HG03095 (cell line): Measurements from ENCODE around the gene MTFMT.
A peak's percentile ranks its signal among the peaks of the same experiment; 100 is the strongest.
"Not testable (repeated sequence)": the region's sequence is repeated elsewhere in the genome, so short reads cannot be mapped to it uniquely, and the experiment has no call there.

Source experiments
- ATAC-seq: cut with Tn5 transposase; IDR thresholded peaks from one replicate; pipeline ENCODE4 v1.9.1; 2021; ENCODE audit warnings: moderate library complexity; ENCODE audit not compliant: unreplicated experiment

MTFMT gene

DNA sequence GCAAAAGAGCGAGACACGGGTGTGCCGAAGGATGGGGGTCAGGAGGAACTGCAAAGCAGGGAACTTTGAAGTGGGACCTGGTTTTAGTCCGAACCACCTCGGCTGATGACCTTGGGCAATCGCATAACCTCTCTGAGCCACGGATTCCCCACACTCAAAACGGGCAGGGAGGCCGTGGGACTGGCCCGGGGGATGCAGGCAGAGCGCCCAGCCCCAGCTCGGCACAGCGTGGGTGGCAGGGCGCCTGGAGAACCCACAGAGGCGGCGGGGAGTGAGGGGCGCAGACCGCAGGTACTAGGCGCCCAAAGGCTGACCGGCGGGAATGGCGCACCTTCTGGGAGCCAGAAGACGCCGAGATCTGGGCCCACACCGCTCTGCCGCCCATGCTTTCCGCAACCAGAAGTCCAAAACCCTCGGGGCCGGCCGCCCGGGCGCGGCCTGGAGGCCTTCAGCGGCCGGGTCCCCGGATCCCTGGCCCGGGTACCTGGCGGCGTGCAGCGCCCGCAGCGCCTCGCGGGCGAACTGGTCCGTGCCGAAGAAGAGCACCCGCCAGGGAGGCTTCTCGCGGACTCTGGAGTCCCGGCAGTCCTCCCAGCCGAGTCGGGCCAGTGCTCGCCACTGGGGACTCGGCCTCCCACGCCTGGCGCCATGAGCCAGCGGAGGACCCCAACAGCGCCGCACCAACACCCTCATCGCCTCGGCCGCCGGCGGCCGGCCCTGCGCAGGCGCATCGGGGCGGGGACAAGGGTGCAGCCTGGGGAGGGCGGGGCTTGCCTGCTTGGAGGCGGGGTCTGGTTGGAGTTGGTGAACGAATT lies at the start of gene MTFMT:
TSS of gene MTFMT (minus strand) at position 719 of the 815 bp plus-strand sequence. CDS start at position 693, 26 bp downstream.
- ATAC-seq: peak; percentile 62

- ATAC-seq: no peak
Measured at GRCh38 chr15:65077981-65078352, 48.5 kb upstream of the MTFMT start.

- no peak for ATAC-seq
Measured at GRCh38 chr15:65077291-65077980, 48.0 kb upstream of the MTFMT start.

DNA sequence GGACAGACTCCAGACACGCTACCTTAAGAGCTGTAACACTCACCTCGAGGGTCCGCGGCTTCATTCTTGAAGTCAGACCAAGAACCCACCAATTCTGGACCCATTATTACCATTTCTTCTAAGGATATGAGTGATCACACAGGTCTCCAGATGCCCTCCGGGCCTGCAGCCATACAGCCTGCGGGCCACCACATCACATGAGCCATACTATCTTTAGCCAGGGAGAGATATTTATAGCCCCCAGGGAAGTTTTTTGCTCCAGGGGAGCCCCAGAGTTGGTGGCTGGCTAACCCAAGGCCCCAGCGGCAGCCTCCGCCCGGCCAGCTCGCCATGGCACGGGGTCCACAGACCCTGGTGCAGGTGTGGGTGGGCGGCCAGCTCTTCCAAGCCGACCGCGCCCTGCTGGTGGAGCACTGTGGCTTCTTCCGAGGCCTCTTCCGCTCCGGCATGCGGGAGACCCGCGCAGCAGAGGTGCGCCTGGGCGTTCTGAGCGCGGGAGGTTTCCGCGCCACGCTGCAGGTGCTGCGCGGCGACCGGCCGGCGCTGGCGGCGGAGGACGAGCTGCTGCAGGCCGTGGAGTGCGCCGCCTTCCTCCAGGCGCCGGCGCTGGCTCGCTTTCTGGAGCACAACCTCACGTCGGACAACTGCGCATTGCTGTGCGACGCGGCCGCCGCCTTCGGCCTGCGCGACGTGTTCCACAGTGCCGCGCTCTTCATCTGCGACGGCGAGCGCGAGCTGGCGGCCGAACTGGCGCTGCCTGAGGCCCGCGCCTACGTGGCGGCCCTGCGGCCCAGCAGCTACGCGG lies 47.2 kb upstream of the MTFMT start, which contains the start of gene KBTBD13:
TSS of gene KBTBD13 (plus strand) at position 261 of the 805 bp plus-strand sequence. CDS start at position 331, 70 bp downstream.
- no peak for ATAC-seq

GRCh38 chr15:65075607-65076395 lies 46.4 kb upstream of the MTFMT start:
- ATAC-seq: not testable (repeated sequence)

GRCh38 chr15:65074946-65075345 lies 45.5 kb upstream of the MTFMT start:
- not testable (repeated sequence) for ATAC-seq

DNA sequence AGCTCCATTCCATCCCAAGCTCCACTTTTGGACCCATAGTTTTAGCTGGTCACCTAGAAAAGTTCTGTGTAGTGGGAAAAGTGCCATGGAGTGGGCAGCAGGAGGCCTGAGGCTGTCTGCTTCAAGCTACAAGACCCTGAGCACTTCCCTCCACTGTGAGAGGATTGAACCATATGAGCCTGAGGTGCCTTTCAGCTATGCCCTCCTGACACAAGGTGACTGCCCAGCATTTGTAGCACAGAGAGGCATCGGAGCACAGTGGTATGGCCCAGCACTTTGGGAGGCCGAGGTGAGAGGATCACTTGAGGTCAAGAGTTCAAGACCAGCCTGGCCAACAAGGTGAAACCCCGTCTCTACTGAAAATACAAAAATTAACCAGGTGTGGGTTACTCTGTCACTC lies 43.2 kb upstream of the MTFMT start:
- ATAC-seq: no peak

- no peak for ATAC-seq
Measured at GRCh38 chr15:65072027-65072426, 42.6 kb upstream of the MTFMT start.

DNA sequence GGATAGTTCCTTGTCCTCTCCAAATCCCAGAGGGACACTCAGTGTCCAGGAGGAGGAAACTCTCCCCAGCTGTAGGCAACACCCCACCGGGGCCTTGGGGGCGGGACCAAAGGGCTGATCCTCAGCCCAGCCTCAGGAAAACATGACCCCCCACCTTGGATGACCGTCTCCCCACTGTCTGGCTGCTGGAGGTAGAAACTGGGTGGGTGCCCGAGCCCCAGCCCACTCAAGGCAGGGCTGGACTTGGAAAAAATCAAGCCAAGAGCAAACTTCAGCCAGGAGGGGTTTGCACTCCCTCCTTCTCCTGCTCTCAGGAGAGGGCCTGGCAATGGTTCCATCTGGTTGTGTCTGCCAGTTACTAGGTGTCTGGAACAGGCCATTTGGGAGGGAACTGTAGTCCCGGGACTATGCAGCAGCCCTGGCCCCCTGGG lies 42.0 kb upstream of the MTFMT start:
- ATAC-seq: no peak

- ATAC-seq: no peak
Measured at GRCh38 chr15:65069779-65070546, 40.5 kb upstream of the MTFMT start.

- ATAC-seq: no peak
Measured at GRCh38 chr15:65069179-65069578, 39.7 kb upstream of the MTFMT start.

DNA sequence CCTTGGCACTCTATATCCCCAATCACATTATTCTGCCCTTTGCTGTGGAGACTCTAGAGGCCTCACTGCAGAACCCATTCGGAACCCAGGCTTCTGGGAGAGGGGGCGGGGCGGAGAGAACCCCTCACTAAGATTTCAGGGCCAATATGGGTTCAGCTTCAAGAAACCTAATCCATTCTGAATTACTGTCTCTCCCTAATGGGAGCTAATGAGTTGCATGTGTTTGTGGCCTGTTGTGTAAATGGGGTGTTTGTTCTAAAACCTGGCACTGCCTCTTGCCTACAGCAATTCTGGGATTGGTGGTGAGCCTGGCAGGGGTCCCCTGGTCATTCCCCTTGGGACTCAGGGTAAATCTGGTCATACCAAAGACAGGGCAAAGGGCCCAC lies 39.0 kb upstream of the MTFMT start:
- no peak for ATAC-seq

DNA sequence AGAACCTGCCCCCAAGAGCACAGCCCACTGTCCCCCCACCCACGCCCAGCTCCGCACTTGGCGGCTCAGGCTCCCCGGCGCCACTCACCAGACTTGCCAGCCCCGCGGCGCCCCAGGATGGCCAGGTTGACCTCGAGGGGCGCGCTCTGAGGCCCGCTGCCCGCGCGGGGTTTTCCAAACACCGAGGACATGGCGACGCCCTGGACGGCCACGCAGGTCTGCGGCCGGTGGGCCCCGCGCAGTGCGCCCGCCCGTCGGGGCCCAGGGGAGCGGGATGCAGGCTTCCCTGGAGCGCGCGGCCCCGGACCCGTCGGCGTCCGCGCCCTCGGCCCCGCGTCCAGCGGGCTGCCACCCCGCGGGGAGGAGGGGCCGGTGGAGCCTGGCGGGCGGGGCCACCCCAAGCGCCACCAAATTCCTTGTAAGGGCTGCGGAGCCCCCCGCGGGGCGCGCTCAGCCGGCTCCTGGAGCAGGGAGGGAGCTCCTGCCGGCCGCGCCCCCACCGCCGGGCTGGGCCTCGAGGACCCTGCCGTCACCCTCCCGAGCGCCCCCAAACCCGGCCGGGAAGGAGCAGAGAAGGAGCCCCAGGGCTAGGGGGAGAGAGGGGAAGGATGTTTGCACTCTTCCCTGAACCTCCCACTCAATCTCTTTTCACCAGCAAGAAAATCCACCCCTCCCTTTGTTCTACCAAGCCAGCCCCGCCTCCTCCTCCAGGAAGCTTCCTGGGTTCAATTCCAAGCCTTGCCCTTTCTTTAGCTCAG lies 38.4 kb upstream of the MTFMT start, which contains the start of gene RASL12:
TSS of gene RASL12 (minus strand) at position 347 of the 758 bp plus-strand sequence. CDS start at position 191, 156 bp downstream.
- ATAC-seq: no peak

- ATAC-seq: no peak
Measured at GRCh38 chr15:65067317-65067644, 37.8 kb upstream of the MTFMT start.

- no peak for ATAC-seq
Measured at GRCh38 chr15:65066635-65067316, 37.3 kb upstream of the MTFMT start.

DNA sequence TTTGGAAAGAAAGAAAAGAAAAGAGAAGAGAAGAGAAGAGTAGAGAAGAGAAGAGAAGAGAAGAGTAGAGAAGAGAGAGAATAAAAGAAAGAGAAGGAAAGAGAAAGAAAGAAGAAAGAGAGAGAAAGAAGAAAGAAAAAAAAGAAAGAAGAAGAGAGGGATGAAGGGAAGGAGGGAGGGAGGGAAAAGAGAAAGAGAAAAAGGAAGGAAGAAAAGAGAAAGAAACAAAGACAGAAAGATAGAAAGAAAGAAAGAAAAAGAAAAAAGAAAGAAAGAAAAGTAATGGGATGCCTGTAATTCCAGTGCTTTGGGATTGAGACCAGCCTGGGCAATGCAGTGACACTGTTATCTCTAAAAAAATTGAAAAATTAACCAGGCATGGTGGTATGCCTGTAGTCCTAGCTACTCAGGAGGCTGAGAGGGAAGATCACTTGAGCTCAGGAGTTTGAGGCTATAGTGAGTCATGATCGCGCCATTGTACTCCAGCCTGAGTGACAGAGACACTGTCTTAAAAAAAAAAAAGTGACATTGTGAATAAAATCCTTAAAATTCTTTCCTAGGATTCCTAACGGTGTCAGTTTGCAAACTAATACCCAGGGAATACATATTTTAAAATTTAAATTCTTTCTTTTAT lies 36.7 kb upstream of the MTFMT start:
- no peak for ATAC-seq

DNA sequence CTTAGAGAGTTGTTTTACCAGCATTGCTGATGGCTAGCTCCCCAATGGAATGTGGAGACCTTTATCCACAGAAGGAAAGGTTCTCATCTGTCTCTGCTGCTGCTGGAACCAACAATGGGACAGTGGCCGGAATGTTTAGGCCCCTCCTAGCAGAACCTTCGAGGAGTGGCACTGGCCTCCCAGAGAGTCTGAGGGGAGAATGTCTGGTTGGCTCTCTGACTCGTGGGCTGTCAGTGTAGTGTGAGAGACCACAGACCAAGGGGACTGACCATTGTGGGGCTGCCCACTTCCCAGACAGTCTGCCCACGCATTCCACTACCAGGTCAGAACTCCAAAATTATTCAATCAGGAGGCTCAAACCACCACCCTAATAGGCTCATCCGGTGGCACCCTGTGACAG lies 33.3 kb upstream of the MTFMT start:
- no peak for ATAC-seq

GRCh38 chr15:65062061-65062460 lies 32.6 kb upstream of the MTFMT start:
- ATAC-seq: no peak
